ENCODE results near the gene HSPD1.
"Not testable (repeated sequence)": the region's sequence is repeated elsewhere in the genome, so short reads cannot be mapped to it uniquely, and the experiment has no call there.

The HSPD1 gene

DNA sequence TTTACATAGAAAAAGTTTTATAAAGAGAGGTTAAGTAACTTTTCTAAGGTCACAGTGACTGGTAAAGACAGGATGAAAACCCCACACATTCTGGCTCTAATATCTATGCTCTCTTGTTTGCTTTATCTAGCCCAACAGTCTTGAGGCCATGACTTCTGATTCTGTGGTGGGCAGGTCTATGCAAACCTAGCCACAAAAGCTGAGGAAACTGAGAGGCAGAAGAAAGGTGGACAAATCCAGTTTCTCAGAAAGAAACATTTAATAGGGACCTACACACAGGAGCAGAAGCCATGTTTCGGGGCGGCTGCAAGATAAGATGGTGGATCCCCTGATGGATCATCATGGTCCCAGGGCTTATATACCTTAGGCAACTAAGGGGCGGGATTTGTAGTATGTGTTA, 21.8 kb downstream of the HSPD1 start:
- Mint-ChIP-seq H3K4me1 (no peaks in the 10 kb centered on the region), H3K27ac (peak overlapping the region; percentile 5), H3K4me3 (no peak overlapping the region), H3K9me3 (no peaks in the 10 kb centered on the region), H3K36me3 (peaks cover 25% of the 10 kb centered on the region), H3K27me3 (no peaks in the 10 kb centered on the region)
- ATAC-seq (ENCODE audit: low read depth) (no peak), DNase-seq (ENCODE audit: low spot score in 2 of 2) (no peak)

DNA sequence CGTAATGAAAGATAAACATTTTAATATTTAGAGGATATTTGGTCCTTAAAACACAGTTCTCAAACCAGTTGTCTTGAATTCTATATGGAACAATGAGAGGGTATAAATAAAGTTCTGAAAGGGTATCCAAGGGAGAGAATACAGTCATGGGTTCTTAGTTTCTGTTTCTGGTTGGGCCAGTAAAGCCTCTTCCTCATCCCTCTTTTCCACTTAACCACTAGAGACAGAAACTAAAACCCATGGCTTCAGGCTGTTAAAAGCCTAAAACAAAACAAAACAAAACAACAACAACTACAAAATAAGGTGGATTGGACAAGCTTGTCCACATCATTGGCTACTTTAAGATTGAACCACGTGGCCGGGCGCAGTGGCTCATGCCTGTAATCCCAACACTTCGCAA, 27.5 kb downstream of the HSPD1 start:
- H3K36me3 Mint-ChIP-seq, result peaks cover 12% of the 10 kb centered on the region
- DNase-seq (ENCODE audit: low spot score in 2 of 2) (no peak), ATAC-seq (ENCODE audit: low read depth) (no peak)
- no peaks in the 10 kb centered on the region for H3K4me1 Mint-ChIP-seq
- H3K9me3 Mint-ChIP-seq, result no peaks in the 10 kb centered on the region
- H3K27me3 Mint-ChIP-seq, result no peaks in the 10 kb centered on the region
- H3K4me3 Mint-ChIP-seq, result no peak overlapping the region
- H3K27ac Mint-ChIP-seq, result no peak overlapping the region

GRCh38 chr2:197464175-197464574, 35.5 kb downstream of the HSPD1 start:
- peaks cover 22% of the 10 kb centered on the region for H3K36me3 Mint-ChIP-seq
- DNase-seq (ENCODE audit: low spot score in 2 of 2) (no peak), ATAC-seq (ENCODE audit: low read depth) (no peak)
- no peak overlapping the region for H3K4me3 Mint-ChIP-seq
- no peaks in the 10 kb centered on the region for H3K9me3 Mint-ChIP-seq
- peaks cover 4% of the 10 kb centered on the region for H3K4me1 Mint-ChIP-seq
- H3K27me3 Mint-ChIP-seq, result no peaks in the 10 kb centered on the region
- no peak overlapping the region for H3K27ac Mint-ChIP-seq

GRCh38 chr2:197461057-197461456, 38.6 kb downstream of the HSPD1 start:
- no peak overlapping the region for H3K27ac Mint-ChIP-seq
- peaks cover 17% of the 10 kb centered on the region for H3K36me3 Mint-ChIP-seq
- no peak overlapping the region for H3K4me3 Mint-ChIP-seq
- H3K4me1 Mint-ChIP-seq, result peaks cover 8% of the 10 kb centered on the region
- H3K27me3 Mint-ChIP-seq, result no peaks in the 10 kb centered on the region
- DNase-seq (ENCODE audit: low spot score in 2 of 2) (no peak), ATAC-seq (ENCODE audit: low read depth) (no peak)
- H3K9me3 Mint-ChIP-seq, result no peaks in the 10 kb centered on the region

- H3K4me3 Mint-ChIP-seq, result no peak overlapping the region
- no peak for DNase-seq (ENCODE audit: low spot score in 2 of 2)
- no peak overlapping the region for H3K27ac Mint-ChIP-seq
- ATAC-seq (ENCODE audit: low read depth), result no peak
- no peaks in the 10 kb centered on the region for H3K9me3 Mint-ChIP-seq
- H3K36me3 Mint-ChIP-seq, result peaks cover 15% of the 10 kb centered on the region
- no peaks in the 10 kb centered on the region for H3K27me3 Mint-ChIP-seq
- H3K4me1 Mint-ChIP-seq, result peaks cover 9% of the 10 kb centered on the region
Observed at GRCh38 chr2:197460649-197461048, 39.0 kb downstream of the HSPD1 start.

- peaks cover 23% of the 10 kb centered on the region for H3K4me1 Mint-ChIP-seq
- no peaks in the 10 kb centered on the region for H3K9me3 Mint-ChIP-seq
- no peaks in the 10 kb centered on the region for H3K27me3 Mint-ChIP-seq
- no peak overlapping the region for H3K4me3 Mint-ChIP-seq
- peak overlapping the region; percentile 53 for H3K27ac Mint-ChIP-seq
- peaks cover 5% of the 10 kb centered on the region for H3K36me3 Mint-ChIP-seq
- DNase-seq (ENCODE audit: low spot score in 2 of 2) (no peak), ATAC-seq (ENCODE audit: low read depth) (no peak)
Observed at GRCh38 chr2:197455428-197455827, 44.2 kb downstream of the HSPD1 start.

GRCh38 chr2:197454923-197455322, 44.7 kb downstream of the HSPD1 start:
- H3K4me1 Mint-ChIP-seq, result peaks cover 23% of the 10 kb centered on the region
- no peak for DNase-seq (ENCODE audit: low spot score in 2 of 2)
- H3K27me3 Mint-ChIP-seq, result no peaks in the 10 kb centered on the region
- no peak overlapping the region for H3K27ac Mint-ChIP-seq
- no peak for ATAC-seq (ENCODE audit: low read depth)
- H3K4me3 Mint-ChIP-seq, result peak overlapping the region; percentile 21
- H3K36me3 Mint-ChIP-seq, result peaks cover 2% of the 10 kb centered on the region
- no peaks in the 10 kb centered on the region for H3K9me3 Mint-ChIP-seq

GRCh38 chr2:197453914-197454398, 45.7 kb downstream of the HSPD1 start:
- DNase-seq (ENCODE audit: low spot score in 2 of 2), result no peak
- peaks cover 23% of the 10 kb centered on the region for H3K4me1 Mint-ChIP-seq

GRCh38 chr2:197453123-197453913, 46.3 kb downstream of the HSPD1 start, which contains the start of gene COQ10B:
Gene COQ10B, plus strand, starts transcription at chr2:197453552. Its CDS starts 9 bp downstream, at chr2:197453561.
- H3K27ac Mint-ChIP-seq, result peak within 1 kb of the TSS; percentile 99
- no peaks in the 10 kb centered on the region for H3K36me3 Mint-ChIP-seq
- peak within 1 kb of the TSS; percentile 98 for H3K4me3 Mint-ChIP-seq
- H3K27me3 Mint-ChIP-seq, result no peaks in the 10 kb centered on the region
- H3K9me3 Mint-ChIP-seq, result no peaks in the 10 kb centered on the region
- peak; percentile 89 to 97 for DNase-seq (ENCODE audit: low spot score in 2 of 2)
- peak; percentile 86 for ATAC-seq (ENCODE audit: low read depth)
- peaks cover 23% of the 10 kb centered on the region for H3K4me1 Mint-ChIP-seq

More at GRCh38 chr2:197453914-197454398, 45.7 kb downstream of the HSPD1 start:
- peak overlapping the region; percentile 98 for H3K4me3 Mint-ChIP-seq
- H3K9me3 Mint-ChIP-seq, result no peaks in the 10 kb centered on the region
- ATAC-seq (ENCODE audit: low read depth), result no peak
- H3K36me3 Mint-ChIP-seq, result no peaks in the 10 kb centered on the region
- no peaks in the 10 kb centered on the region for H3K27me3 Mint-ChIP-seq
- H3K27ac Mint-ChIP-seq, result peak overlapping the region; percentile 99

GRCh38 chr2:197452754-197453122, 46.9 kb downstream of the HSPD1 start:
- Mint-ChIP-seq H3K27ac (peak overlapping the region; percentile 99), H3K36me3 (no peaks in the 10 kb centered on the region)
- no peak for ATAC-seq (ENCODE audit: low read depth)

DNA sequence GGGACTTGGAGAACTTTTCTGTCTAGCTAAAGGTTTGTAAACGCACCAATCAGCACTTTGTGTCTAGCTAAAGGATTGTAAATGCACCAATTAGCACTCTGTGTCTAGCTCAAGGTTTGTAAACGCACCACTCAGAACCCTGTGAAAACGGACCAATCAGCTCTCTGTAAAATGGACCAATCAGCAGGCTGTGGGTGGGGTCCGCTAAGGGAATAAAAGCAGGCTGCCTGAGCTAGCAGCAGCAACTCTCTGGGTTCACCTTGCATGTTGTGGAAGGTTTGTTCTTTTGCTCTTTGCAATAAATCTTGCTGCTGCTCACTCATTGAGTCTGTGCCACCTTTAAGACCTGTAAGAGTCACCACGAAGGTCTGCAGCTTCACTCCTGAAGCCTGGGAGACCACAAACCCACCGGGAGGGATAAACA, 48.7 kb downstream of the HSPD1 start:
- H3K4me3 Mint-ChIP-seq; ATAC-seq (ENCODE audit: low read depth); H3K36me3 Mint-ChIP-seq; H3K27me3 Mint-ChIP-seq; H3K27ac Mint-ChIP-seq; H3K9me3 Mint-ChIP-seq; DNase-seq (ENCODE audit: low spot score in 2 of 2): not testable (repeated sequence)
- peaks cover 16% of the 10 kb centered on the region for H3K4me1 Mint-ChIP-seq

More at GRCh38 chr2:197452754-197453122, 46.9 kb downstream of the HSPD1 start:
- Mint-ChIP-seq H3K4me1 (peaks cover 21% of the 10 kb centered on the region), H3K4me3 (peak overlapping the region; percentile 98), H3K27me3 (no peaks in the 10 kb centered on the region), H3K9me3 (no peaks in the 10 kb centered on the region)
- DNase-seq (ENCODE audit: low spot score in 2 of 2), result no peak

- ATAC-seq (ENCODE audit: low read depth), result no peak
- Mint-ChIP-seq H3K36me3 (no peaks in the 10 kb centered on the region), H3K4me3 (no peak overlapping the region), H3K27ac (no peak overlapping the region), H3K27me3 (no peaks in the 10 kb centered on the region), H3K9me3 (no peaks in the 10 kb centered on the region), H3K4me1 (peaks cover 14% of the 10 kb centered on the region)
- no peak for DNase-seq (ENCODE audit: low spot score in 2 of 2)
Observed at GRCh38 chr2:197450465-197450864, 49.2 kb downstream of the HSPD1 start.

- Mint-ChIP-seq H3K4me3 (no peak overlapping the region), H3K9me3 (no peaks in the 10 kb centered on the region), H3K4me1 (no peaks in the 10 kb centered on the region), H3K27ac (no peak overlapping the region), H3K27me3 (no peaks in the 10 kb centered on the region), H3K36me3 (no peaks in the 10 kb centered on the region)
- no peak for DNase-seq (ENCODE audit: low spot score in 2 of 2)
- no peak for ATAC-seq (ENCODE audit: low read depth)
Observed at GRCh38 chr2:197446844-197447243, 52.8 kb downstream of the HSPD1 start.

DNA sequence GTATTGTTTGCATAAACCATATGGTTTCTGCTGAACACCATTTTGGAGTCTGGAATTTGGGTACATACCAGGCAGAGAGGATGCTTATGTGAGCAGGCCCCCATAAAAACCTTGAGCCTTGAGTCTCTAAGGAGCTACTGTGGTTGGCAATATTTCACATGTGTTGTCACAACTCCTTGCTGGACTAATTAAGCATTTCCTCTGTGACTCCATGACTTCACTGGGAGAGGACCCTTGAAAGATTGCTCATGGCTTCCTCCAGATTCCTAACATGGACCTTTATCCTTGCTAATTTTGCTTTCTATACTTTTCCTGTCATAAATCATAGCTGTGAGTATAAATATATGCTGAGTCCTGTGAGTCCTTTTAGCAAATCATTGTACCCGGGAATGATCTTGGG, 53.9 kb downstream of the HSPD1 start:
- H3K9me3 Mint-ChIP-seq, result no peaks in the 10 kb centered on the region
- DNase-seq (ENCODE audit: low spot score in 2 of 2), result no peak
- no peaks in the 10 kb centered on the region for H3K27me3 Mint-ChIP-seq
- no peaks in the 10 kb centered on the region for H3K36me3 Mint-ChIP-seq
- no peak for ATAC-seq (ENCODE audit: low read depth)
- H3K4me1 Mint-ChIP-seq, result no peaks in the 10 kb centered on the region
- no peak overlapping the region for H3K27ac Mint-ChIP-seq
- H3K4me3 Mint-ChIP-seq, result no peak overlapping the region

DNA sequence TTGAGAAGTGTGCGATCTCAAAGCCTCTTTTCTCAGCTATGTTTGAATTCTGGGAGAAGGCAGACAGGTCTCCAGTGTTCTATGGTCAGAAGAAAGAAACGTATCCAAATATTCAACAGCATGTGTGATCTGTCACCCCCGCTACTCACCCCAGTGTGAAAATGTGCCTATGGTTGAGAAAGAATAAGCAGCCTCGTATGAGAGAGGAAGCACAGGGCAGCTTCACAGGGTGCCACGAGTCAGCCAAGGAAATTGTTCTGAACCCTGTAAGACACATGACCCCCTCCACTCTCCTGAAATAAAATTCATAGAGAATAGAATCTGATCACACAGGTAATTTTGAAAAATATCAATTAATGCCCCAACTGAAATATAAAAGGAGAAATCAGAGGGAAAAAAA, 56.8 kb downstream of the HSPD1 start:
- Mint-ChIP-seq H3K27me3 (no peaks in the 10 kb centered on the region), H3K36me3 (no peaks in the 10 kb centered on the region), H3K27ac (no peak overlapping the region), H3K4me1 (no peaks in the 10 kb centered on the region), H3K9me3 (no peaks in the 10 kb centered on the region), H3K4me3 (no peak overlapping the region)
- DNase-seq (ENCODE audit: low spot score in 2 of 2) (no peak), ATAC-seq (ENCODE audit: low read depth) (no peak)

Data from memory B cell (primary cell).